Stimulated activated CD4-positive, alpha-beta T cell treated with anti-CD3 and anti-CD28 coated beads, Interleukin-15, amount 100 ng/mL, for 24 hours (primary cell): Measurements from ENCODE around the gene ZSCAN29.
"Not testable (repeated sequence)": the region's sequence is repeated elsewhere in the genome, so short reads cannot be mapped to it uniquely, and the experiment has no call there.

Experiments
- DNase-seq: peaks from one replicate; pipeline ENCODE4 v3.0.0-alpha.2; 2020

ZSCAN29 gene

DNA sequence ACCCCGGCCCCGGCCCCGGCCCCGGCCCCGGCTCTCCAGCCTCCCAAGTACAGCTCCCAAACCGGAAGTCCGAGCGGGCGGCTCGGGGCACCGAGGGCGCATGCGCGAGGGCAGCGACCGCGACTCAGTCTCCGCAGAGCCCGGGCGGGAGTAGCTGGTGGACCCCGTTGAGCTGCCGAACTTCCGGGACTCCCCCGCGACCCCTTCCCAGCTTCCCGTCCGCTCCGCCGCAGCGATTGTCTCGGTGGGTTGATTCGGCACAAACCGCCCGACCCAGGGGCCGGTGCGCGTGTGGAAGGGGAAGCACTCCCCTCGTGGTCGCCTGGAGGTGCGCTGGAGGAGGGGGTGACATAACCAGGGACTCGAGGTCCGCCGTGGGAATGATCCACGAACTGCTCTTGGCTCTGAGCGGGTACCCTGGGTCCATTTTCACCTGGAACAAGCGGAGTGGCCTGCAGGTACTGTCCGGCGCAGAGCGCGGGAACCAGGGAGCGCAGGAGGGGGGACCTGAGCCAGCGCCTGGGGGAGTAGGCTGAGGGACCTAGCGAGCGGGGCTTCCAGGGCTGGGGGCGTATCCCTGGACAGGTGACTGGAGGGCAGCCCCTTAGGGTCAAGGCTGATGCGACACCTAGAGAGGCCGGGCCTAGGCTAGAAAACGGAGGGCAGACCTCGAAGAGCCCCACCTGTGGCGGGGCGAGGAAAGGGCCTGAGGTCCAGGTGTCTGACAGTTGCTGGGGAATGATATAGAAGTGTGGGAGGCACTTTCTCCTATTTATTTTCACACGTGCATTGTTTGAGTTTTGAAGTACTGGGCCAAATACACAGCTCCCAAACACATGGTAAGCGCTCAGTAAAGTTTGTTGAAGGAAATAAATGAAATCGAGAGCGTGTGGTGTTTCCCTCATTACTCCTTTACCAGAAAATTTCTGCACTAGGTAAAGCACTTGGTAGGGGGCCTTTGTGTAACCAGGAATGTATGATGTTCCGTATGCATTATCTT is at the start of gene ZSCAN29, which contains the start of gene TUBGCP4:
Gene ZSCAN29, minus strand, starts transcription at position 69 of the 1,000 bp plus-strand sequence. CDS start 1,130 bp downstream, outside the sequence.
Gene TUBGCP4, plus strand, starts transcription at position 127 of the 1,000 bp plus-strand sequence. Its CDS starts 254 bp downstream, at position 381.
- DNase-seq, result peak; percentile 88

DNA sequence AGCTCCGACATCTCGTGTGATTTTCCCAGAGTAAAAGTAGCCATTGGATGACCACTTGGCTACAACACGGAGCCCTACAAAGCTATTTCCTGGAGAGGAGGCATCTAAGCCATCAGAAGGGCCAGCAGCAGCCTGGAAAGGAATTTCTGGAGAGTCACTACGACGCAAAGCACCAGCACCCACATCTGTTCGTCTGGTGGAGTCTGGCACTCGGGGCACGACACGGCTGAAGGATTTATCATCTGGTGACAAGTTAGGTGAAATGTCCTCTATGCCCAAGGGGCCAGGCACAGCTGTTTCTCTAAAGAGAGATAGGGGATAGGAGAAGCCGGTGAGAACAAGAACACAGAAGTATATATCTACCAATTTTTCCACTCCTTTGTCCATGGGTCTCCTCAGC is 49.6 kb upstream of the ZSCAN29 start:
- no peak for DNase-seq

DNA sequence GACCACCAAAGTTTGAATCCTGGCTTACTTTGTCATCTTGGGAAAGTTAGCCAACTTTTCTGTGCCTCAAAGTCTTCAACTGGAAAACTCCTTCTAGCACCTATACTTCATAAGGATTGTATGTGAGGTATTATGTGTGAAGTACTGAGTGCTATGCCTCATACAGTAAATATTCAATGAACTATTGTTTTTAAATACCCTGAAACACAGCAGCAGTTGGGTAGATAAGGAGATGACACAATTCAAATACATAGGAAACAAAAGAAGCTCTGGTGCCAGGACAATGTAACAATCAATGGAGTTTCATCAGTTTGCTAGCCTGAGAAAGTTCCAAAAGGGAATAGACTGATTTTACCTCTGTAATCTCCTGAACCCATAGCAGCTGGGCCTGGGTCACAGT is 43.4 kb upstream of the ZSCAN29 start:
- no peak for DNase-seq

DNA sequence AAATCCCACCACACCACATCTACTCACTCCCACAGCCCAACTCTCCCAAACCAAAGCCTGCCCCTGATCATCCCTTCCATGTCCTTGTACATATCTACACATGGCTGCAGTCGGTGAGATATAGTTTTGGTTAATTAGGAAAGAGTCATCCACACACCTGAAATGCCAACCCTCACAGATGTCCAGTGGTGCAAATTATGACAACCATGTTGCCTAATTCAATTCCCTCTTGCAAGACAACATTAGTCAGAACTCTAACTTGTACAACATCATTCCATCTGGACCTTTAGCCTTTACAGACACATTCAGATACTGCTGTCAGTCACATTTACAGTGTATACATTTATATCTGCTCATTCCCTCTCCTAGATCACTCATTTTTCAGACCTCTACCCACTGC is 41.3 kb upstream of the ZSCAN29 start:
- DNase-seq, result no peak

DNA sequence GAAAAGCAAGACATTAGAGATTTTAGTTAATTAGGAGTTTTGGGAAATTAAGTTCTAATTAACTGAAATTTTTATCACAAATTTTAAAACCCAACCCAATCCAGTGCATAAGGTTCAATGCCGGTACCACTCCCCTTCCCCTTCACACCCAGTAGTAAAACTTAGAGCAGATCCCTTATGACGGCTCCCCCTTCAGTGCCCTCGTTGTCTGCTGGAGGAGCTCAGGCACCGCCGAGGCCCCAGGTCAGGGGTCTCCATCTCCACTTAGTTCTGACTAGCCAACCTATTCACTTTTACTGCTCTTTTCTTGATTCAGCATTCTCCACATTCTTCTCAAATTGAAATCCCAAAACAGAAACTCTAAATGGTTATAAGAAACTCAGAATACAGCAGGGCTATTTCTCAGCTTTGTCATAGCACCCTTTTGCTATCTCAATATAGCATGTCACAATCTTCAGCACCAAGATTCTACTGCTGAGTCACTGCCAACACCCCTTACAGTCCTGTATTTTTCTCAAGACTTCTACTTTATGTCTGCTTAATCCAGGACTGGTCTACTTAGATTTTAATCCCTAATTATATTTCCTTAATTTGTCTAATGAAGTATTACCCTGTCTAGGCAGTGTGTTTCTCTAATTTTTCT is 39.9 kb upstream of the ZSCAN29 start:
- no peak for DNase-seq

DNA sequence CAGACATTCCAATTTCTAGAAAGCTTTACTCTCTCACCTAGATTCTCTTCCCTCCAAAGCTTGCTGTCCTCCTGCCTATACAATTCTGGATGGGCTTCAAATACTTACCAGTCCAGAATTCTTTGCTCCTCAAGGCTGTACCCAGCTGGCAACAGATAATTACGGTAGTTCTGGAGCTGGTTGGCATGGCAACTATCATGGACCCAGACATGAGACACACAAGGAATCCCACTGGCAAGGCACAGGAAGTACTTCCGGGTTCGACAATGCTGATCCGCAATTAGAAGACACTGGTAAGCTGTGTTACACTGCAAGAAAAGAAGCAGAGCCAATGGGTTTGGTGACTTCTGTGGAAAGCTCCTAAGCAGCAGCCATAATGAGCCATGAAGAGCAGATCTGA is 37.9 kb upstream of the ZSCAN29 start:
- no peak for DNase-seq

DNA sequence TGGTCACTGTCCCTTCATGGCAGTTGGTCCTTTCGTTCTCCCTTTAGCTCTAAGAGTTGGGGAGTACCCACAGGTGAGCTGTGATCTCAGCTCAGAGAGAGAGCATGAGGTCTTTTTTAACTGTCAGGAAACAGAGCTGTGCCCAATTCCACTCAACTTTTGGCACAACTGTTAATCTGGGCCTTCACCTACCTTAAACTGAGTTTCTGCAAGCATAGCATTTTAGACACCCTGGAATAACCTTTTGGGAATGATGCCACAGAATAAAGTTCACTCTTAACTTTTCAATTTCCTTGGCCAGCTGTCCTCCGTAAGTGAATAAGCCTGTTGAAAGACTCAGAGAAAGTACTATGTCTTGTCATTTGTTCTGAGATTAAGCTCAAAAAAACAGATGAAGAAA is 36.0 kb upstream of the ZSCAN29 start:
- DNase-seq, result no peak

DNA sequence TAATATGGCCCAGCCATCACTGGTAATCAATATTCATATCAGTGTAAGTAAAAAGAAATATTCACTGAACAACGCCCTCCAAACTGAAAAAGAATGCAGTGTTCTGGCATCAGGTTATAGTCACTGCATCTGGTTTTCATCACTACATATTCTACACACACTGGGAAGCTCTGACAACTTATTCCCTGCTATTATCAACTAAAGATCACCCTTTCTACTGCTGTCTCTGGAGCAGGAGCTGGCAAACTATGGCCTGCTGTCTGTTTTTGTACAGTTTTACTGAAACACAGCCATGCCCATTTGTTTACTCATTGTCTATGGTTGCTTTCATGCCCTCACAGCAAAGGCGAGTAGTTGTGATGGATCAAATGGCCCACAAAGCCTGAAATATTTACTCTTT is 35.3 kb upstream of the ZSCAN29 start:
- no peak for DNase-seq

DNA sequence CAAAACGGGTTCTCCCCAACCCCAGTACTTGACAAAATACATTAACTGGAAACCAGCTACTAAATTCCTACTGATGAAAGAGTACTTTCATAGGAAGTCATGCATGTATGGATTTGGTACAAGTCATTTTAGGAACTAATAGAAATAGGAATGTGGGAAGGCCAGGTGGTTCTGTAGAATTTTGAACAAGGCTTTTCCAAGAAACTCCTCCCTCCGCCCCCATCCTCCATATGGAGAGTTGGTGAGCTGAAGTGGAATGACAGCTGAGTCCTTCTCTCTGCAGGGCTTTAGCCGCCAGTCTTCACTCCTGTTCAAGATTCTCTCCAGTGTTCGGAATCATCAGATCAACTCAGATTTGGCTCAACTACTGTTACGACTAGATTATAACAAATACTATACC is 33.3 kb upstream of the ZSCAN29 start:
- no peak for DNase-seq

DNA sequence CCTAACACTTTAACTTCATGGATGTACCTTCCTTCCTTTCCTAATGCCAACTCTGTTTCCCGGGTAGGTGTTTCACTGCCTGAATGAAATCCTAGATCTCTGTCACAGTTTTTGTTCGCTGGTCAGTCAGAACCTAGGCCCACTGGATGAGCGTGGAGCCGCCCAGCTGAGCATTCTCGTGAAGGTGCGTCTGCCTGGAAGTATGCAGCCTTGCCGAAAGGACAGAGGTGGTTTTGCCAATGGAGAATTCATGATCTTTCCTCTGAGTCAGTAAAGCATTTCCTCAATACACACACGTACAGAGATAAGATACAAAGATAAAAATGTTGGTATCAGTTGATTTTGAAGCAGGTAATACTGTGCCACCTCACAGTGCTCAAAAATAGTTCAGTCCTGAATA is 32.8 kb upstream of the ZSCAN29 start:
- DNase-seq, result no peak

DNA sequence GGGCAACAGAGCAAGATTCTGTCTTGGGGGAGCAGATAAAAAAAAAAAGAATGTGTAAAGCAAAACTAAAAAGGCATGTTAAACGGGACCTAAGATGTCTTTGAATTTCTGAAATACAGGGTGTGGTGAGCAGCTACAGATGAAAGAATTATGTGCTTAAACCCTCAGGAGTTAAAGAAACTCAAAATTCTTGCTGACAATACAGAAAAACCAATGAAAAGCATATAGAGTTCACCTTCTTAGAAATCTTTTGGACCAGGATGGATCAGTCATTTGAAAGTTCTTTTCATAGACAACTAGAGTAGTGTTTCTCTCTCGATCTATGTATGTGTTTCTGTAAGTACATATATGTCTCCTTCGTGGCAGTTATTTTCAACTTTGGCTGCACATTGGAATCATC is 31.4 kb upstream of the ZSCAN29 start:
- no peak for DNase-seq

DNA sequence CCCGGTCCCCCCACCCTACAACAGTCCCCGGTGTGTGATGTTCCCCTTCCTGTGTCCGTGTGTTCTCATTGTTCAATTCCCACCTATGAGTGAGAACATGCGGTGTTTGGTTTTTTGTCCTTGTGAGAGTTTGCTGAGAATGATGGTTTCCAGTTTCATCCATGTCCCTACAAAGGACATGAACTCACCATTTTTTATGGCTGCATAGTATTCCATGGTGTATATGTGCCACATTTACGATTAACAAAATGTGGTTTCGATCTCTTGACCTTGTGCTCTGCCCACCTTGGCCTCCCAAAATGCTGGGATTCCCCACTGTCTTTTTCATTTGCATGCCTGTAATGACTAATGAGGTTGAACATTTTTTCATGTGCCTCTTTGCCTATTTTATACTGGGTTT is 22.7 kb upstream of the ZSCAN29 start:
- not testable (repeated sequence) for DNase-seq

DNA sequence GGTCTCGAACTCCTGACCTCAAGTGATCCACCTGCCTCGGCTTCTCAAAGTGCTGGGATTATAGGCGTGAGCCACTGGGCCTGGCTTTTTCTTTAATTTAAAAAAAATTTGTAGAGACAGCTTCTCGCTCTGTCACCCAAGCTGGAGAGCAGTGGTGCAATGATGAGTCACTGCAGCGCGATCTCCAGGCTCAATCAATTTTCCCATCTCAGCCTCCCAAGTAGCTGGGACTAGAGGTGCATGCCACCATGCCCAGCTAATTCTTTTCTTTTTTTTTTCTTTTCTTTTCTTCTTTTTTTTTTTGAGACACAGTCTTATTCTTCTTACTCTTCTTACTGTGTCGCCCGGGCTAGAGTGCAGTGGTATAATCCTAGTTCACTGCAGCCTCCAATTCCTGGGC is 19.9 kb upstream of the ZSCAN29 start:
- DNase-seq, result no peak

DNA sequence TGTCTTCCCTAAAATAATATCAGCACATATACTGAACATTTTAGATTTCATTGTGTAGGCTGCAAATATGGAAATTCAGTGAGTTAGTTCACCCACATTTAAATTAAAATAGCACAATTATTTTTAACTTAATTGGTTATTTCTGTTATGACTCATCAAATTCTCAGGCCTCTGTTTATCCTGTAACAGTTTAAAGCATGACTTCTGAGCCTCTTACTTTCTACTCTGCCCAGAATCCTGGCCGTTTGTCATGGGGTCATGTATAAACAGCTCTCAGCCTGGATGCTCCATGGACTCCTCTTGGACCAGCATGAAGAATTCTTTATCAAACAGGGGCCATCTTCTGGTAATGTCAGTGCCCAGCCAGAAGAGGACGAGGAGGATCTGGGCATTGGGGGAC is 12.2 kb upstream of the ZSCAN29 start:
- no peak for DNase-seq

DNA sequence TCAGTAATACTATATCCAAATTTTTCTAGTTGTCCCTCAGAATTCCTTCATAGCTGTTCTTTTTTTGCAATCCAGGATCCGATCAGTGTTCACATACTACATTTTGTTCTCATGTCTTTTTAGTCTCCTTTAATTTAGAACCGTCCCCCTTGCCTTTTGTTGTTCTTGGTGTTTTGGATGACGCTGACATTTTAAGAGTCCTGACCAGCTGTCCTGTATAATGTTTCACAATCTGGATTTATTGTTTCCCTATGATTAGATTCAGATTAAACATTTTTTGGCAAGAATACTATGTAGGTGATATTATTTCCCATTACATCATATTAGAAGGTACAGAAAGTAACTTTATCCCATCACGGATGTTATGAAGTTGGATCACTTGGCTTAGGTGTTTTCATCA is 11.5 kb upstream of the ZSCAN29 start:
- DNase-seq, result no peak

DNA sequence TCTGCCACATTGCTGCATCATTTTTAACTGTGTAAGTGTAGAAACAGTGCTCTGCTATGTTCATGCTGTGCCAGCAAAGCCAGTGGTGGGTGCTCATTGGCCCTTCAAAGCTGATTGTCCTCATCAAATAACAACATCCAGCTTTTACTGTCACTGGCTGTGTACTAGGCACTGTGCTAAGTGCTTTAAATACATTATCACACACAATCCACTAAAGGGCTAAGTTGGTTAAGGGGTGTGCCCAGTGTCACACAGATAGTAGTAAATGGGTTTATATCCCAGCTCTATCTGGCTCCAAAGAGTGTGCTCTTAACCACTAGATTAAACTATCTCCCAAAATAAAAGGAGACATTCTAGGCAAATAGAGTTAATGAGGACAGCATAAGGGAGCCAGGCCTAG is 7.8 kb upstream of the ZSCAN29 start:
- no peak for DNase-seq

DNA sequence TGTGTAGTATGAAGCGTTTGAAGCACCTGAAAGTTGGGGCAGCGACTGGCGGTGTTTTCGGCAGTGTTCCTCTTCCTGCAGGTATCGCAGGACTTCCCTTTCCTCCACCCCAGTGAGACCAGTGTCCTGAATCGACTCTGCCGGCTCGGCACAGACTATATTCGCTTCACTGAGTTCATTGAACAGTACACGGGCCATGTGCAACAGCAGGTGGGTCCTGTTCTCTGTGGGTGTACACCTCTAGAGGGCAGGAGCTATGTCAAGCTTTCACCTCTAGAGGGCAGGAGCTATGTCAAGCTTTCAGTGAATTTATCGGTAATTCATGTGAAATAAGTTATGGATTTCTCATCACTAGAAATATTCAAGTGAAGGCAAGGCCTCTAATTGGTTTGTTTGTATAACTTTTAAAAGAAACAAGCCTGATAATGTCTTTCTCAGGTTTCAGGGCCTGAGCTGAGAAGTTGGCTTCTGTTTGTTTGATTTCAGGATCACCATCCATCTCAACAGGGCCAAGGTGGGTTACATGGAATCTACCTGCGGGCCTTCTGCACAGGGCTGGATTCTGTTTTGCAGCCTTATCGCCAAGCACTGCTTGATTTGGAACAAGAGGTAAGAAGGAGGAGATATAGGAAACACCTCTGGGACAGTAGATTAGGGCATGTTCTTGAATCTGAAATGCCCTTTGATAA is 5.3 kb upstream of the ZSCAN29 start:
- DNase-seq, result peak; percentile 46

DNA sequence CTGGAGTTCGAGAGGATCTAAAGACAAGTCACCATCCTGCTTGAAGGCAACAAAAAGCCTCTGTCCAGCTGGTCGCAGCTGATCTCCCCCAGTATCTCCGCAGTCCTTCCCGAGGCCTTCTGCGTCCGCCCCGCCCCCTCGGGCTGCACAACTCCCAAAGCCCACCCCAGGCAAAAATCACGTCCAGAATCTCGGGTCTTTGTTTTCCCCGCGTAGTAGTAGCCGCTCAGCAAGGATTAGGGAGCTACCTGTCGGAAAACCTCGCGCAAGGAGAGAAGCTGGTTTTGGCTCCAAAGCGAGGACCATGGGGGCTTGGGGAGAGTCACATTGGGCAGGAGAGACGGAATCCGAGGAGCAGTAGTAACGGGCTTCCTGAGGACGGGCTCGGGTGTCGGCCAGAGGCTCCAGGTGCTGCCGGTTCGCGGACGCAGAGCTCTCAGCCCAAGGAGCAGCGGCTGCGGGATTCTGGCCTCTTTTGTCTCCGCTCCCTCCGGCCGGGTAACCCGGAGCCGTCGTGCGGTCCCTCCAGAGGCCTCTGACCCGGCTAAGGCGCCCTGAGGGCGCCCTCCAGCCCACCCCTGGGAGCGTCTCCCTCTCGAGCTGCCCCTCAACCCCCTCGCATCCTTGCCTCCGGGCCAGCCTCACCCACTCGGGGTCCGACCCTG is 401 bp downstream of the ZSCAN29 start:
- peak; percentile 4 for DNase-seq

DNA sequence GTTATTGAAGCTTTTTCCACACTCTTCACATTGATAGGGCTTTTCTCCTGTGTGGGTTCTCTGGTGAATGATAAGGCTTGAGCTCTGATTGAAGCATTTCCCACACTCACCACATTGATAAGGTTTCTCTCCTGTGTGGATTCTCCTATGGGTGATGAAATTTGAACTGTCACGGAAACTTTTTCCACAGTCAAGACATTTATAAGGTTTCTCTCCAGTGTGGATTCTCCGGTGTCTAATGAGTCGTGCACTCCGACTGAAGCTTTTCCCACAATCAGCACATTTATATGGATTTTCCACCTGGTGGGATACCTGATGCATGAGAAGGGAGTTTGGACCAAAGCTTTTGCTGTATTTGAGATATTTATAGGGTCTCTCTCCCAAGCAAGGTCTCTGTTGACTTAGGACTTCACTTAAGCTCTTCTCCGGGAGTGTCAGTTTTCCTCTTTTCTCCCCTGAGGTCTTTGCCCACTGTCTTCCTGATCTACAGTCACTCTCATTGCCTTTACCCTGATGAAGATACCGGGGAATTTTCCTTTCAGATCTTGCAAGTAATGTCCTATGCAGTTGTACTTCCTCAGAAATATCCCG is 9.4 kb downstream of the ZSCAN29 start:
- DNase-seq, result no peak

DNA sequence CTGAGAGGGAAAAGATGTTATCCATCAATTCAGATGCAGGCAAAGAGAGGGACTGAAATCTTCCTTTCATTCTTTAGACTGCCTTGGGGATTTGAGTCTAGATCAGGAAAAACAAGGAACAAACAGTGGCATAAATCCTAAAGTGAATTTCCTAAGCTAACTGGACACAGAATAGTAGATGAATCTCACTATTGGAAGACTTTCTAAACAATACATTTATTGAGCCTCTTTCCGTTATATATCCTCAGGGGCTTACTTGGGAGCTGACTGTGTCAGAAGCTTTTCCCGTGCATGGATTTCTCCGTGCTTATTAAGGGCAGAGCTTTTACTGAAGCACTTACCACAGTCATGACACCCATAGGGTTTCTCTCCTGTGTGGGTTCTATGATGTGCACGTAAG is 10.0 kb downstream of the ZSCAN29 start:
- DNase-seq, result no peak

DNA sequence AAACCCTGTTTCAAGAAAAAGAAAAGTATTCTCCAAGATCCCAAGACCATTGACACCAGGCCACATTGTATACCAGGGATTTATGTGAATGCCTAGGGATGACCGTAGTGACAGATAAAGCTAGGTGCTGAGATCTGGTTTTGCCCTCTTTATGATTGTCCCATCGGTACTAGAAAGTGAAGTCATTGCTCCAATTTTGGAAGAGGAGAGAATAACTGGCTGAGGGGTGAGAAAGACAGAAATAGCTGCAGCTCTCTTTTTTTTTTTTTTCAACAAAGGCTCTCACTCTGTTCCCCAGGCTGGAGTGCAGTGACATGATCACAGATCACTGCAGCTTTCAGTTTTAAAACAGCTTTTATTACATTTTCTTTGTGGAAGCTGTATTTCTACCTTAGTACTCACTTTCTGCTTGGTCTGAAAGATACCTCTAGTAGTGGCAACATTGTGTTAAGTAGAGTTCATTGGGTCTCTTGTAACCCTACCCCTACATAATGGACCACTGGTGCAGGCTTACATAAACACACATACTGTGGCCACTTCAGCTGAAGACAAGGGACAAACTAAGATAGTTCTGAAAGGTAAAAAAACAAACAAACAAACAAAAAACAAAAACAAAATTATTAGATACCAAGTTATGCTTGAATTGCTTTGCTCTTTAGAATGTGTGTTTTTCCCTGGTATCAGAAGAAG is 18.0 kb downstream of the ZSCAN29 start:
- no peak for DNase-seq

DNA sequence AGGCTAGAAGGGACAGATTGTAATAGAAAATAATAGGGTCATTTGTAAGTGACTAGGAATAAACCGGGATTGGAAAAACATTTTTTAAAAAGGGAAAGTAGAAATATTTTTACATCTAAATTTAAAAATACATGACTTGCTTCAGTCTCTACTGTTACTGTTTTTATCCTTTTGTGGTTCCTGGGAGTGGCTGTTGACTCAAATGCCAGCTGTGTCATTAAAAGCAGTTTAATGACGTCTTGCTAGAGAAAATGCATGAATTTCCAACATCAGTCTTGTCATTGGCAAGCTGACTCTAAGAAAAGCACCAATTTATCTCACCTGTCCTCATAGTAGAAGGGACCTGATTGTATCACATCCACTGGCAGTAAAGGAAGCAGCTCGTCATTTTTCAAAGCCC is 23.7 kb downstream of the ZSCAN29 start:
- DNase-seq, result no peak
